Epithelial cell of esophagus (primary cell): ENCODE measurements around the gene MKX.

ENCODE experiments used
- DNase-seq: peaks from one replicate; pipeline ENCODE4 v3.0.0; 2010; ENCODE audit warnings: low read depth
- H3K4me3 ChIP-seq: 2 replicates; pipeline ENCODE4 v1.5.1; 2011; ENCODE audit warnings: mild to moderate bottlenecking, low read length, control low read depth
- CTCF ChIP-seq: IDR thresholded peaks from 2 replicates; pipeline ENCODE4 v1.5.1; 2011; ENCODE audit warnings: low read depth, mild to moderate bottlenecking, low read length, control low read depth, inconsistent platforms; ENCODE audit not compliant: insufficient read depth; ENCODE audit errors: missing control alignments

Gene MKX

GRCh38 chr10:27695706-27696105 is 49.9 kb downstream of the MKX start:
- DNase-seq: no peak
- TF ChIP-seq CTCF: no peak
- H3K4me3 ChIP-seq: no peak overlapping the region

- DNase-seq: no peak
- TF ChIP-seq CTCF: no peak
- H3K4me3 ChIP-seq: no peak overlapping the region
Measured at GRCh38 chr10:27695088-27695487, 50.5 kb downstream of the MKX start.

GRCh38 chr10:27692663-27693062 is 53.0 kb downstream of the MKX start:
- no peak for TF ChIP-seq CTCF
- DNase-seq: no peak
- H3K4me3 ChIP-seq: no peak overlapping the region

GRCh38 chr10:27688991-27689390 is 56.6 kb downstream of the MKX start:
- DNase-seq: no peak
- no peak overlapping the region for H3K4me3 ChIP-seq
- no peak for TF ChIP-seq CTCF

- DNase-seq: no peak
- no peak for TF ChIP-seq CTCF
- no peak overlapping the region for H3K4me3 ChIP-seq
Measured at GRCh38 chr10:27688276-27688675, 57.3 kb downstream of the MKX start.

GRCh38 chr10:27687743-27688142 is 57.9 kb downstream of the MKX start:
- no peak for DNase-seq
- no peak overlapping the region for H3K4me3 ChIP-seq
- TF ChIP-seq CTCF: no peak

GRCh38 chr10:27687326-27687725 is 58.3 kb downstream of the MKX start:
- no peak for TF ChIP-seq CTCF
- DNase-seq: no peak
- H3K4me3 ChIP-seq: no peak overlapping the region
